Activated T-cell treated with anti-CD3 and anti-CD28 coated beads, Interleukin-2, amount 50 U/mL, for 24 hours (primary cell): ENCODE measurements around the gene RAF1.
"Not testable (repeated sequence)": the region's sequence is repeated elsewhere in the genome, so short reads cannot be mapped to it uniquely, and the experiment has no call there.

ENCODE experiments used
- DNase-seq: peaks from one replicate; pipeline ENCODE4 v3.0.0-alpha.2; 2020
- H3K27ac Mint-ChIP-seq: 2 replicates; pipeline ENCODE4 v1.8.0; 2020; ENCODE audit warnings: mild to moderate bottlenecking, mixed read lengths
- H3K27me3 Mint-ChIP-seq: 2 replicates; pipeline ENCODE4 v1.8.0; 2020; ENCODE audit warnings: mixed read lengths
- H3K36me3 Mint-ChIP-seq: 2 replicates; pipeline ENCODE4 v1.8.0; 2020; ENCODE audit warnings: low read depth, mixed read lengths
- H3K4me1 Mint-ChIP-seq: 2 replicates; pipeline ENCODE4 v1.8.0; 2020; ENCODE audit warnings: low read depth, mixed read lengths
- H3K4me3 Mint-ChIP-seq: 2 replicates; pipeline ENCODE4 v1.8.0; 2020; ENCODE audit warnings: mild to moderate bottlenecking, moderate library complexity, mixed read lengths
- H3K9me3 Mint-ChIP-seq: 2 replicates; pipeline ENCODE4 v1.8.0; 2020; ENCODE audit warnings: mixed read lengths

RAF1 gene

DNA sequence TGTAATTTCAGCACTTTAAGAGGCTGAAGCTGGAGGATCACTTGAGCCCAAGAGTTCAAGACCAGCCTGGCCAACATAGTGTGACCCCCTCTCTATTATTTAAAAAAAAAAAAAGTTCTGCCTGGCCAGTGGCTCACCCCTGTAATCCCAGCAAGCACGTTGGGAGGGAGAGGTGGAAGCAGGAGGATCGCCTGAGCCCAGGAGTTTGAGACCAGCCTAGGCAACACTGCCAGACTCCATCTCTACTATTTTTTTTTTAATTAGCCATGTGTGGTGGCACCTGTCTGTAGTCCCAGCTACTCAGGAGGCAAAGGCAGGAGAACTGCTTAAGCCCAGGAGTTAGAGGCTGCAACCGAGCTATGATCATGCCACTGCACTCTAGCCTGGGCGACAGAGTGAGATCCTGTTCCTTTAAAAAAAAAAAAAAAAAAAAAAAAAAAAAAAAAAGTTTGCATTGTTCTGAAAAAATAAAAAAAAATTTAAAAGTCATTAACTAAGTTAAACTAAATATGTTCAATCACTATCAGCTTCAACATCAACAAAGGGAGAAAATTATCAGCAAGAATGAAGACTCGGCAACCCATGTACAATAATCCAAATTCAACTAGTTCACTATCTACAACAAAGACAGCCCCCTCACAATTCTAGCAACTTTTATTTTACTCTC, 1.9 kb downstream of the RAF1 start:
- Mint-ChIP-seq H3K9me3 (no peaks in the 10 kb centered on the region), H3K4me3 (peak overlapping the region; percentile 83), H3K27me3 (no peaks in the 10 kb centered on the region), H3K27ac (peak overlapping the region; percentile 98), H3K4me1 (peaks cover 49% of the 10 kb centered on the region), H3K36me3 (peaks cover 33% of the 10 kb centered on the region)
- no peak for DNase-seq

DNA sequence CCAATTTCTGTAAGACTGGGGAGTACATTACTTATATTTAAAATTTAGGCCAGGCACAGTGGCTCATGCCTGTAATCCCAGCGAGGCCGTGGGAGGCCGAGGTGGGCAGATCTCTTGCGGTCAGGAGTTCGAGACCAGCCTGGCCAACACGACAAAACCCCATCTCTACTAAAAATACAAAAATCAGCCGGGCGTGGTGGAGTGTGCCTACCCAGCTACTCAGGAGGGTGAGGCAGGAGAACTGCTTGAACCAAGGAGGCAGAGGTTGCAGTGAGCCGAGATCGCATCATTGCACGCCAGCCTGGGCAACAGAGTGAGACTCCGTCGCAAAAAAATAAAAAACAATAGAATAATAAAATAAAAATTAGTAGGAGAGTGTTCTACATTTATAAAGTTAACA, 2.5 kb downstream of the RAF1 start:
- H3K9me3 Mint-ChIP-seq, H3K27ac Mint-ChIP-seq, H3K27me3 Mint-ChIP-seq, DNase-seq: not testable (repeated sequence)
- Mint-ChIP-seq H3K4me3 (peak overlapping the region; percentile 39), H3K36me3 (peaks cover 39% of the 10 kb centered on the region), H3K4me1 (peaks cover 56% of the 10 kb centered on the region)

DNA sequence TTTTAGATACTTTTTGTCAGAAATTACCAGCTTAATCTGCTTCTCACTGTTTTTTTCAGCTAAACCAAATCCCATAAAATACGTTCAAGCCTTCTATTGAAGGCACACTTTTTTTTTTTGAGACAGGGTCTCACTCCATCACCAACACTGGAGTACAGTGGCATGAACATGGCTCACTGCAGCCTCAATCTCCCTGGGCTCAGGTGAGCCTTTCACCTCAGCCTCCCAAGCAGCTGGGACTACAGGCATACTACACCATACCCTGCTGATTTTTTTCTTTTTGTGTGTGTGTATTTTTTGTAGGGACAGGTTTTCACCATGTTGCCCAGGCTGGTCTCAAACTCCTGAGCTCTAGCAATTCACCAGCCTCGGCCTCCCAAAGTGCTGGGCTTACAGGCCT, 3.7 kb downstream of the RAF1 start:
- peak overlapping the region; percentile 10 for H3K4me3 Mint-ChIP-seq
- peaks cover 48% of the 10 kb centered on the region for H3K36me3 Mint-ChIP-seq
- no peaks in the 10 kb centered on the region for H3K27me3 Mint-ChIP-seq
- DNase-seq, result no peak
- peak overlapping the region; percentile 32 for H3K27ac Mint-ChIP-seq
- H3K4me1 Mint-ChIP-seq, result peaks cover 67% of the 10 kb centered on the region
- no peaks in the 10 kb centered on the region for H3K9me3 Mint-ChIP-seq

DNA sequence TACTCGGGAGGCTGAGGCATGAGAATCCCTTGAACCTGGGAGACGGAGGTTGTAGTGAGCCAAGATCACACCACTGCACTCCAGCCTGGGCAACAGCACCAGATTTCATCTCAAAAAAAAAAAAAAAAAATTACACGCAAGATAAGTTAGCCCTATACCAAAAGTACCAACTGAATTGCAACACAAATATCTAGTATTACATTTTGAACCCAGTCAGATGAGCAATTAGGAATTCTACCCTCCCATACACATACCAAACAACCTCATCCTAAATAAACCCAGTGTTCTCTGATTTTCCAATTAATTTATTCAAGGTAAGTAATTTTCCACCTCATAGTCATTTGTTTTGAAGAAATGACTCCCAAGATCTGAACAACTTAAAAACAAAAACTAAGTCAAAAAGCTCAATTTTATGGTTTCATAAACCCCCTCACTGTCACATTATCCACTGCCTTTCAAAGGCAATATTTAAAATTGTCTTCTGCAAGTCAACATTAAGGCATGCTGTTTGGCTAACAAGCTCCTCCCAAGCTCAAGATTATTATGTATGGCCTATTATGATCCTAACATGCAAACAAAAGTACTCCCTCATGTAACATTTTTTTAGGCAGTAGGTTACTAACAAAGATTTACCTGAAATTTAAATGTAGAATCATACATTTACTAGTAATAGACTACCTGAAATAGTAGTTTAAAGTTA, 4.5 kb downstream of the RAF1 start:
- no peak for DNase-seq
- peak overlapping the region; percentile 75 for H3K27ac Mint-ChIP-seq

DNA sequence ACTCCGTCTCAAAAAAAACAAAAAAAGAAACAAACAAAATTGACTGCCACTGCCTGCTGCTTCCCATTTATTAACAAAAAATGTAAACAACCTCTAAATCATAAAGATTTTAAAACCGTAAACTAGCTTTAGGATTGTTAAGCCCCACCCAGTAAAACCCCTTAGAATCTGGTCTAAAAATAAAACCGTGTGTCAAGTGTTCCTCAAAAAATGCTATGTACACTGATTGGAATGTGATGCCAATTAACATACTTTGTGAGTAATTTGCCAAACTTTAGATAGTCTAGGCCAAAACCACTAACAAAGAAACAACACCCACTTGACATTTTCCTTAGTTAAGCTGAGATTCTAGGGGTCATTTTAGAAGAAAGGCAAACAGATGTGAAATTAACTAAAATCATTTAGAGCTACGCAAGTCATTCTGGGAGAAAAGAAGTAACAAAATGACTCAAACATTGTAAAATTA, 5.3 kb downstream of the RAF1 start:
- DNase-seq, result no peak
- H3K4me3 Mint-ChIP-seq, result peak overlapping the region; percentile 29
- H3K4me1 Mint-ChIP-seq, result peaks cover 68% of the 10 kb centered on the region
- H3K27me3 Mint-ChIP-seq, result no peaks in the 10 kb centered on the region
- H3K36me3 Mint-ChIP-seq, result peaks cover 40% of the 10 kb centered on the region
- peak overlapping the region; percentile 89 for H3K27ac Mint-ChIP-seq
- no peaks in the 10 kb centered on the region for H3K9me3 Mint-ChIP-seq

More for the DNA sequence above, 4.5 kb downstream of the RAF1 start:
- Mint-ChIP-seq H3K4me1 (peaks cover 66% of the 10 kb centered on the region), H3K36me3 (peaks cover 46% of the 10 kb centered on the region), H3K9me3 (no peaks in the 10 kb centered on the region), H3K27me3 (no peaks in the 10 kb centered on the region), H3K4me3 (peak overlapping the region; percentile 26)

DNA sequence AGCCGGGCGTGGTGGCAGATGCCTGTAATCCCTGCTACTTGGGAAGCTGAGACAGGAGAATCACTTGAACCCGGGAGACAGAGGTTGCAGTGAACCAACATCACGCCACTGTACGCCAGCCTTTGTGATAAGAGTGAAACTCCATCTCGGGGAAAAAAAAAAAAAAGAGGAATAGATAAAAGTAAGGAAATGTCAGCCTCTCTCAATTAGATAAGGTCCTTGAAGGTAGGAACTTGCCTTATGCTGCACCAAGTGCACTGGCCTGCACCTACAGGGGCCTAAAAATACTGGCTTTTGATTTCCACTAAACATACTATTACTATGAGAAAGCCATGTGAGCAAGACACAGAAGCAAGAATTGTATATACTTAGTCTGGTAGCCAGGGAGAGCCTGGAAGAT, 7.1 kb downstream of the RAF1 start:
- H3K9me3 Mint-ChIP-seq, result no peaks in the 10 kb centered on the region
- H3K4me1 Mint-ChIP-seq, result peaks cover 69% of the 10 kb centered on the region
- H3K36me3 Mint-ChIP-seq, result peaks cover 34% of the 10 kb centered on the region
- DNase-seq, result no peak
- H3K27me3 Mint-ChIP-seq, result no peaks in the 10 kb centered on the region
- H3K27ac Mint-ChIP-seq, result no peak overlapping the region
- no peak overlapping the region for H3K4me3 Mint-ChIP-seq

DNA sequence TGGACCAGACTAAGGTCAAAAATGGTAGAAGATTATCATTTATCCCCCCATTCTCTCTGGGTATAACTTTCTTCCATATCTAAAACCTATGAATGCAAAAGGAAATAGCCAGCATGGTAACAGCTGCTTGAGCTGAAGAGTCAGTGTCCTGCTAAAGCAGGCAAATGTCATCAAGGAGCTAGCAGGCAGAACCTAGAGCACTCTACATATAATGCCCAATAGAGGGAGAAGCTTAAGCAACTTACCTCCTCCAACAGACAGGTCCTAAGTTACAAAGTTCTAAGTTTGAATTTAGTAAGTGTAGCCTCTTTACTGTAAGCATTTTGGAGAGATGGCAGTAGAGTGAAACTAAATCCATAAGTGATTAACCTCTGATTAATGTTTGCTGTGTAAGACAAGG, 7.7 kb downstream of the RAF1 start:
- DNase-seq, result no peak
- Mint-ChIP-seq H3K9me3 (no peaks in the 10 kb centered on the region), H3K36me3 (peaks cover 38% of the 10 kb centered on the region), H3K27ac (peak overlapping the region; percentile 15), H3K4me1 (peaks cover 67% of the 10 kb centered on the region), H3K4me3 (no peak overlapping the region), H3K27me3 (no peaks in the 10 kb centered on the region)

DNA sequence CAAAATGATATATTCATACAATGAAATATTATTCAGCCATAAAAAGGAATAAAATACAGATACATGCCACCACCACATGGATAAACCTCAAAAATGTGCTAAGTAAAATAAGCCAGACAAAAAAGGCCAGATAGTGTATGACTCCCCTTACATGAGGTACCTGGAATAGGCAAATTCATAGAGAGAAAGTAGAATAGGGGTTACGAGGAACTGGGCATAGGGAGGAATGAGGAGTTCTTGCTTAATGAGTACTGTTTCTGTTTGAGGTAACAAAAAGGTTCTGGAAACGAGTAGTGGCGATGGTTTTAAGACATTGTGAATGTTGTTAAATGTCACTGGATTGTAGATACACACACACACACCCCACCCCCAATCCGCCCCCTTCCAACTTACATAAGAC, 8.2 kb downstream of the RAF1 start:
- Mint-ChIP-seq H3K36me3 (peaks cover 39% of the 10 kb centered on the region), H3K27me3 (no peaks in the 10 kb centered on the region), H3K27ac (peak overlapping the region; percentile 15), H3K4me1 (peaks cover 67% of the 10 kb centered on the region), H3K9me3 (no peaks in the 10 kb centered on the region), H3K4me3 (no peak overlapping the region)
- no peak for DNase-seq

DNA sequence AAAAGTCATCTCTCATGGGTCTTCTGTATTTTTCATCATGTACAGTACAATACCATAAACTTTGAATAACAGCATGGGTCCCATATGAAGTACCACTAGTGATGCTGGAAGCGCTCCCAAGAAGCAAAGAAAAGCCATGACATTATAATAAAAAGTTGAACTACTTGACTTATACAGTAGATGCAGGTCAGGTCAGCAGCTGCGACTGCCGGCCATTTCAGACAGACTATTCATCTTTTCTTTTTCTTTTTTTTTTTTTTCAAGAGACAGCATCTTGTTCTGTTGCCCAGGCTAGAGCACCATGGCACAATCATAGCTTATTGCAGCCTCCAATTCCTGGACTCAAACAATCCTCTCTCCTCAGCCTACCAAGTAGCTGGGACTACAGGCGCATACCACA, 10.2 kb downstream of the RAF1 start:
- Mint-ChIP-seq H3K27me3 (no peaks in the 10 kb centered on the region), H3K36me3 (peaks cover 34% of the 10 kb centered on the region), H3K27ac (no peak overlapping the region), H3K4me3 (no peak overlapping the region), H3K4me1 (peaks cover 67% of the 10 kb centered on the region), H3K9me3 (no peaks in the 10 kb centered on the region)
- DNase-seq, result no peak

DNA sequence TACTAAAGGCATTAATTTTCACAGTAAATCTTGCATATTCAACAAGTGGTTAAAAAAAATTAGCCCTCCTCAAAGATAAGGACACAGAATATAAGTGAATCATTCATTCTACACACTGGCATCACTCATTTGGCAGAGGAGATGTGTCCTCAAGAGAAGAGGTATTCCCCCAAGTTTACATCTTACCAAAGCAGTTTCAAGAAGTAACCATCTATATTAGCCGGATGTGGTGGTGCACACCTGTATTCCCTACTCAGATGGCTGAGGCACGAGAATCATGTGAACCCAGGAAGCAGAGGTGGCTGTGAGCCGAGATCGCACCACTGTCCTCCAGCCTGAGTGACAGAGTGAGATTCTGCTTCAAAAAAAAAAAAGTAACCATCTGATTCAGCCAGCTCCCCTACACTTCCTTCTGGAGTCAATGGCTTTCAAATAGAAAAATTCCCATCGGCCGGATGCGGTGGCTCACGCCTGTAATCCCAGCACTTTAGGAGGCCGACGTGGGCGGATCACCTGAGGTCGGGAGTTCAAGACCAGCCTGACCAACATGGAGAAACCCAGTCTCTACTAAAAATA, 15.4 kb downstream of the RAF1 start:
- H3K4me3 Mint-ChIP-seq, result no peak overlapping the region
- peaks cover 67% of the 10 kb centered on the region for H3K4me1 Mint-ChIP-seq
- H3K36me3 Mint-ChIP-seq, result peaks cover 24% of the 10 kb centered on the region
- H3K9me3 Mint-ChIP-seq, result no peaks in the 10 kb centered on the region
- H3K27me3 Mint-ChIP-seq, result no peaks in the 10 kb centered on the region
- no peak for DNase-seq
- H3K27ac Mint-ChIP-seq, result peak overlapping the region; percentile 51

DNA sequence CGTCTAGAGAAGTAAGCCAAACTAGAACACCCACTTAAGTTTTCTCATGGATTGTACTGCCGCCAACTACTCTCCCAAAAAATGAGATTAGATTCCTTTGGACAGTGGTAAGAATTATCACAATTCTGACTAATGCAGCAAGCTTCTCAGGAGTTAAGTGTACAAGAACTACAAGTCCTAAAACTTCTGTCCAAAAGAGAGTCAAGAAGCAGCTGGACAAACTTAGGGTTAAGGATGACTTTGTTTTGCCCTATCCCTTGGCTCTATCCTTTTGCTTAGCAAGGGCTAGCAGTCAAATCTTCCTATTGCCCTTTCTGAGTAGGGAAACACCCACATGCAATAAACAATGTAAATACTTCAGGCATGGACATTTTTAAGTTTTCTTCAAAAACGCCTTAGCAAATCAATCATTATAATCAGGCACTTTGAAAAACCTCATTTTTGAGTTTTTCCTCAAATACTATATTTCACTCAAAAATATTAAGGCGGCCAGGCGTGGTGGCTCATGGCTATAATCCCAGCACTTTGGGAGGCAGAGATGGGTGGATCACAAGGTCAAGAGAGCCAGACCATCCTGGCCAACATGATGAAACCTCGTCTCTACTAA, 19.5 kb downstream of the RAF1 start:
- peaks cover 60% of the 10 kb centered on the region for H3K4me1 Mint-ChIP-seq
- H3K27me3 Mint-ChIP-seq, result no peaks in the 10 kb centered on the region
- no peaks in the 10 kb centered on the region for H3K9me3 Mint-ChIP-seq
- no peak for DNase-seq
- no peak overlapping the region for H3K27ac Mint-ChIP-seq
- H3K4me3 Mint-ChIP-seq, result no peak overlapping the region
- H3K36me3 Mint-ChIP-seq, result peaks cover 36% of the 10 kb centered on the region

DNA sequence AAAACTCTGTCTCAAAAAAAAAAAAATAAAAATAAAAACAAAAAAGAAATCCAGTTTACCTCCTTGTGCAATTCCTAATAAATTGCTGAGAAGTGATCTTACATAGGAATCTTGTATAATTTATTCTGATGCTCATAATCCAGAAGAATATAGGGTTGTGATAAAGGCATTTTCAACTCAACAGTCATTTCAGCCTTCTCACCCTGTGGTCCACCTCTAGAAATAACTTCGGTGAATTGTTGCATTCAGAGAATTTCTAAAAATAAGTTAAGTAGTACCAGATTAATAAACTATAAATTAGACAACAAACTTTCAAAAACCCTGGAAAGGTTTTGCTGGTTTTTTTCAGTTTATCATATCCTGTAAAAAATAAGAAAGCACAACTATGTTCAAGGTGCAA, 20.2 kb downstream of the RAF1 start:
- Mint-ChIP-seq H3K36me3 (peaks cover 41% of the 10 kb centered on the region), H3K4me1 (peaks cover 59% of the 10 kb centered on the region), H3K4me3 (no peak overlapping the region), H3K27ac (no peak overlapping the region), H3K27me3 (no peaks in the 10 kb centered on the region), H3K9me3 (no peaks in the 10 kb centered on the region)
- DNase-seq, result no peak

DNA sequence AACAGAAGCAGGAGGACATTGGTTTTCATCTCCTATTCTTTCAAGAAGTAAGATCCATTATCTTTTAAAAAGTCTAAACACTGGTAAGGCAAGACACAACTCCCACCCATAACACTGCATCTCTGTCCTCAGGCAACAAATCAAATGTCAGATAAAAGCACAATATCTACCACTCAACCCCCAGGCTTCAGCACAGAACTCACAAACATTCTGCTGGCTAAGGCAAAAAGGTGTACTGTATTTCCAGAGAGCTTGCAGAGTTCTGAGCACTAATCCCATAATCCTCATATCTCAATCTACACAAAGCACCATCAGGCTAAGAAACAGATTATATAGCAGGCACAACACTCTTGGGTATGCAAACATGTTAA, 20.9 kb downstream of the RAF1 start:
- Mint-ChIP-seq H3K4me3 (no peak overlapping the region), H3K36me3 (peaks cover 41% of the 10 kb centered on the region), H3K9me3 (no peaks in the 10 kb centered on the region), H3K4me1 (peaks cover 59% of the 10 kb centered on the region), H3K27me3 (no peaks in the 10 kb centered on the region), H3K27ac (peak overlapping the region; percentile 3)
- DNase-seq, result no peak

DNA sequence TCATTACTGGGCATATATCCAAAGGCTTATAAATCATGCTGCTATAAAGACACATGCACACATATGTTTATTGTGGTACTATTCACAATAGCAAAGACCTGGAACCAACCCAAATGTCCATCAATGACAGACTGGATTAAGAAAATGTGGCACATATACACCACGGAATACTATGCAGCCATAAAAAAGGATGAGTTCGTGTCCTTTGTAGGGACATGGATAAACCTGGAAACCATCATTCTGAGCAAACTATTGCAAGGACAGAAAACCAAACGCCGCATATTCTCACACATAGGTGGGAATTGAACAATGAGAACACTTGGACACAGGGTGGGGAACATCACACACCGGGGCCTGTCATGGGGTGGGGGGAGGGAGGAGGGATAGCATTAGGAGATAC, 23.1 kb downstream of the RAF1 start:
- peaks cover 55% of the 10 kb centered on the region for H3K4me1 Mint-ChIP-seq
- not testable (repeated sequence) for H3K27ac Mint-ChIP-seq, H3K9me3 Mint-ChIP-seq, DNase-seq, H3K27me3 Mint-ChIP-seq, H3K4me3 Mint-ChIP-seq
- H3K36me3 Mint-ChIP-seq, result peaks cover 52% of the 10 kb centered on the region

DNA sequence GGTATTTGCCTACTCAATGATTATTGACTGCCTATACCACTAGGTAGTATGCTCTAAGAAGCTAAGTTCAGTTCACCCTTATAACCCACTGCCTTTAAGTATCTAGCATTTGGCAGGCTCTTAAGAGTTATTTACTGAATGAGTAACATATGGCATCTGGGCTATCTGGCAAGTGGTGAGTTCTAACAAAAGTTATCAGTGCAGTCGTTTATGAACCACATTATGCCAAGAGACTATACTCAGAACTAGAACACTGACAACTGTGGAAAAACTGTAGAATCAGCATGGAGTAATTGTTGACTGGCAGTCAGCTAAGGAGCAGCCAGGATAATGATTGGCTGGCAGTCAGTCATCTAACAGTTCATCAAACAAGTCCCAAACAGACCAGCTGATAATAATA, 25.8 kb downstream of the RAF1 start:
- H3K9me3 Mint-ChIP-seq, result no peaks in the 10 kb centered on the region
- no peaks in the 10 kb centered on the region for H3K27me3 Mint-ChIP-seq
- H3K36me3 Mint-ChIP-seq, result peaks cover 62% of the 10 kb centered on the region
- no peak overlapping the region for H3K4me3 Mint-ChIP-seq
- DNase-seq, result no peak
- H3K27ac Mint-ChIP-seq, result no peak overlapping the region
- peaks cover 47% of the 10 kb centered on the region for H3K4me1 Mint-ChIP-seq
